GM12878 (cell line): ENCODE results near the gene SLC20A1. TPM values are rescaled to one million over a fixed set of nuclear protein-coding genes. Genes with fewer than 3 reads are reported as not detected.

Source experiments
- ATAC-seq: fragments of 200-7000 bp; cut with Tn5 transposase; 3 replicates; pipeline ENCODE4 v1.9.1; 2020; ENCODE audit warnings: mild to moderate bottlenecking, moderate library complexity
- BruUV-seq: library from RNA; stranded (reverse); fragments of 400-500 nt; replicated peaks from 2 replicates; lab custom pipeline; 2021; lab: Mats Ljungman, UMichigan
- CTCF ChIA-PET: fragments of 300-600 bp; sonication (Branson Sonifier 250); formaldehyde crosslinking; extraction: SDS; loops from one replicate; lab custom pipeline; 2021; ENCODE audit warnings: inconsistent platforms; lab: Yijun Ruan, JAX
- POLR2A ChIA-PET: fragments of 350-600 bp; formaldehyde crosslinking; extraction: SDS; loops from one replicate; lab custom pipeline; 2021; ENCODE audit warnings: inconsistent platforms; lab: Charles Lee
- RAD21 ChIA-PET: fragments of 300-600 bp; sonication (Branson Sonifier 250); formaldehyde crosslinking; loops from one replicate; lab custom pipeline; 2023; ENCODE audit warnings: antibody characterized with exemption; ENCODE audit not compliant: unreplicated experiment; lab: Charles Lee
- SMC1A ChIA-PET: fragments of 300-600 bp; sonication (Branson Sonifier 250); formaldehyde crosslinking; loops from one replicate; lab custom pipeline; 2023; ENCODE audit not compliant: unreplicated experiment, uncharacterized antibody; lab: Charles Lee
- DNase-seq: peaks from one replicate; pipeline ENCODE4 v3.0.0-alpha.2; 2011; ENCODE audit warnings: low read depth, low spot score
- FAIRE-seq: peaks from 3 replicates; lab custom pipeline; 2011; peaks lifted over from hg19 to GRCh38; lab: Jason Lieb, UNC
- H2AFZ ChIP-seq: 2 replicates; pipeline ENCODE4 v1.6.0; 2011; ENCODE audit warnings: low read depth, low read length, control low read depth; ENCODE audit not compliant: control insufficient read depth
- H3K27ac ChIP-seq: 2 replicates; pipeline ENCODE4 v1.5.1; 2011; ENCODE audit warnings: control low read depth; ENCODE audit not compliant: control insufficient read depth, insufficient read depth
- H3K27me3 ChIP-seq, 2 experiments: replicated peaks in 1 of 2; 2 replicates each; pipeline versions ENCODE4 v1.6.0 to v1.6.1; 2011; ENCODE audit warnings: low read length in 1 of 2; ENCODE audit not compliant: control insufficient read depth in 2 of 2, insufficient read depth in 2 of 2
- H3K36me3 ChIP-seq, 2 experiments: 2 replicates each; pipeline ENCODE4 v1.5.1; 2011; ENCODE audit warnings: low read length in 1 of 2; ENCODE audit not compliant: control insufficient read depth in 2 of 2, insufficient read depth in 2 of 2
- H3K4me1 ChIP-seq: 2 replicates; pipeline ENCODE4 v1.6.1; 2011; ENCODE audit warnings: mild to moderate bottlenecking, low read length, moderate library complexity, mixed read lengths; ENCODE audit not compliant: control insufficient read depth, insufficient read depth
- H3K4me2 ChIP-seq: 2 replicates; pipeline ENCODE4 v1.6.0; 2011; ENCODE audit warnings: control low read depth; ENCODE audit not compliant: control insufficient read depth, insufficient read depth
- H3K4me3 ChIP-seq: fragments of 200-600 bp; sonication (generic); 2 replicates; pipeline ENCODE4 v1.5.1; 2016
- H3K79me2 ChIP-seq: 2 replicates; pipeline ENCODE4 v1.6.0; 2011; ENCODE audit warnings: low read length; ENCODE audit not compliant: control insufficient read depth, insufficient read depth
- H3K9ac ChIP-seq: 2 replicates; pipeline ENCODE4 v1.8.0; 2011; ENCODE audit warnings: low read length, control low read depth, mixed read lengths; ENCODE audit not compliant: control insufficient read depth, insufficient read depth
- H3K9me3 ChIP-seq: replicated peaks from 3 replicates; pipeline ENCODE4 v1.5.1; 2011; ENCODE audit warnings: mild to moderate bottlenecking, low read length; ENCODE audit not compliant: control insufficient read depth, insufficient read depth
- H4K20me1 ChIP-seq: 2 replicates; pipeline ENCODE4 v1.6.0; 2011; ENCODE audit not compliant: control insufficient read depth, insufficient read depth
- CHD2 ChIP-seq: IDR thresholded peaks from 2 replicates; pipeline ENCODE4 v1.6.1; 2011; ENCODE audit warnings: low read depth, low read length, improper control_type of control experiment, borderline replicate concordance
- DPF2 ChIP-seq: fragments of 450-650 bp; IDR thresholded peaks from 2 replicates; pipeline ENCODE4 v1.6.1; 2017; ENCODE audit warnings: mild to moderate bottlenecking
- ETV6 ChIP-seq, 2 experiments: fragments of 450-650 bp in 1 of 2; IDR thresholded peaks in 1 of 2; conservative IDR thresholded peaks in 1 of 2; 2 replicates each; pipeline ENCODE4 v1.6.1; 2014; ENCODE audit warnings: antibody characterized with exemption in 1 of 2, borderline replicate concordance in 1 of 2, low read depth in 1 of 2, mild to moderate bottlenecking in 1 of 2, moderate library complexity in 1 of 2
- IKZF2 ChIP-seq, 2 experiments: fragments of 450-650 bp; IDR thresholded peaks; 2 replicates each; pipeline ENCODE4 v1.6.1; 2017; ENCODE audit warnings: mild to moderate bottlenecking in 2 of 2, moderate library complexity in 2 of 2
- PML ChIP-seq: IDR thresholded peaks from 2 replicates; pipeline ENCODE4 v1.6.1; 2012; ENCODE audit warnings: low read length, inconsistent platforms
- RBBP5 ChIP-seq: fragments of 200-600 bp; sonication (generic); conservative IDR thresholded peaks from 2 replicates; pipeline ENCODE4 v1.6.1; 2016
- SIN3A ChIP-seq: IDR thresholded peaks from 2 replicates; pipeline ENCODE4 v1.6.1; 2012; ENCODE audit warnings: low read depth, low read length, improper control_type of control experiment
- SMARCA5 ChIP-seq: fragments of 450-650 bp; IDR thresholded peaks from 2 replicates; pipeline ENCODE4 v1.6.1; 2017; ENCODE audit warnings: mild to moderate bottlenecking
- SP1 ChIP-seq: IDR thresholded peaks from one replicate; pipeline ENCODE4 v1.6.1; 2011; ENCODE audit warnings: low read depth, low read length
- SUPT20H ChIP-seq: IDR thresholded peaks from 2 replicates; pipeline ENCODE4 v1.6.1; 2011; ENCODE audit warnings: low read depth, mild to moderate bottlenecking, low read length, moderate library complexity, borderline replicate concordance; ENCODE audit not compliant: control insufficient read depth
- SUZ12 ChIP-seq: fragments of 200-600 bp; sonication (generic); IDR thresholded peaks from one replicate; pipeline ENCODE4 v1.6.1; 2018; ENCODE audit warnings: antibody characterized with exemption, mild to moderate bottlenecking; ENCODE audit not compliant: unreplicated experiment
- YY1 ChIP-seq: IDR thresholded peaks from 2 replicates; pipeline ENCODE4 v1.6.1; 2011; ENCODE audit warnings: low read depth, mild to moderate bottlenecking, low read length
- ZNF384 ChIP-seq: IDR thresholded peaks from 2 replicates; pipeline ENCODE4 v1.6.1; 2012; ENCODE audit warnings: low read depth, mild to moderate bottlenecking, low read length, improper control_type of control experiment, borderline replicate concordance
- ZZZ3 ChIP-seq: IDR thresholded peaks from 2 replicates; pipeline ENCODE4 v1.6.1; 2011; ENCODE audit warnings: low read depth; ENCODE audit not compliant: control insufficient read depth, insufficient read length
- WGBS: methylation state at CpG from one replicate; pipeline ENCODE4 v1.1.6; 2016; ENCODE audit warnings: low lambda C conversion rate; ENCODE audit not compliant: insufficient replicate concordance, insufficient coverage; ENCODE audit errors: missing lambda C conversion rate; 5-methylcytosine and 5-hydroxymethylcytosine counted together
- in situ Hi-C: fragments of 300-500 bp; cut with MboI; formaldehyde crosslinking; loops from 9 replicates; pipeline ENCODE4 v1.14.3; 2018; ENCODE audit warnings: mixed read lengths
- intact Hi-C: fragments of 100-400 bp; cut with micrococcal nuclease; formaldehyde crosslinking; loops from one replicate; pipeline ENCODE4 v1.14.2; 2022; ENCODE audit not compliant: unreplicated experiment
- polyA plus RNA-seq, 11 experiments: library from polyadenylated mRNA; depleted of rRNA in 4 of 11; unstranded in 6 of 11; stranded (reverse) in 5 of 11; fragments of >200 nt; fragmentation: Nextera tagmentation in 4 of 11; fragmentation: Illumina TruSeq in 1 of 11; extraction: Ambion mirVana in 4 of 11; extraction: Trizol in 1 of 11; gene quantifications; 1 replicate in 1 of 11; 2 replicates in 10 of 11; pipeline versions ENCODE4 v1.2.1 to v1.2.3, GENCODE V29; 2011 to 2016; ENCODE audit warnings: inconsistent platforms in 2 of 11, missing spikeins in 2 of 11, low read depth in 1 of 11
- total RNA-seq, 4 experiments: library from RNA; depleted of rRNA in 3 of 4; stranded (reverse); fragments of >200 nt in 3 of 4; fragmentation: Illumina TruSeq in 1 of 4; extraction: Trizol in 1 of 4; gene quantifications; 2 replicates each; pipeline versions ENCODE4 v1.2.1 to v1.2.3, GENCODE V29; 2013 to 2021
- TF ChIP-seq, protein P1 (sequence below), 3 experiments: IDR thresholded peaks in 2 of 3; conservative IDR thresholded peaks in 1 of 3; 2 replicates each; pipeline ENCODE4 v1.5.1; 2011; ENCODE audit warnings: low read depth in 3 of 3, low read length in 3 of 3, mild to moderate bottlenecking in 3 of 3, control low read depth in 2 of 3, moderate library complexity in 2 of 3, inconsistent platforms in 1 of 3, mixed read lengths in 1 of 3; ENCODE audit not compliant: control insufficient read depth in 2 of 3, insufficient read depth in 1 of 3; ENCODE audit errors: extremely low read depth in 1 of 3
- TF ChIP-seq, protein P2 (sequence below): IDR thresholded peaks from 2 replicates; pipeline ENCODE4 v1.6.1; 2011; ENCODE audit warnings: borderline replicate concordance, low read depth, mild to moderate bottlenecking, moderate library complexity, low read length; ENCODE audit not compliant: insufficient read depth, poor library complexity, severe bottlenecking
- TF ChIP-seq, protein P3 (sequence below): fragments of 450-650 bp; IDR thresholded peaks from 2 replicates; pipeline ENCODE4 v1.6.1; 2014; ENCODE audit warnings: mild to moderate bottlenecking

Gene SLC20A1
- total and polyA plus RNA-seq, 10 of the 15 experiments (the other 5 are each of a cell fraction or from before 2014, with no cell fraction given), result 21.2 to 59.1 (median 43.2) TPM

DNA sequence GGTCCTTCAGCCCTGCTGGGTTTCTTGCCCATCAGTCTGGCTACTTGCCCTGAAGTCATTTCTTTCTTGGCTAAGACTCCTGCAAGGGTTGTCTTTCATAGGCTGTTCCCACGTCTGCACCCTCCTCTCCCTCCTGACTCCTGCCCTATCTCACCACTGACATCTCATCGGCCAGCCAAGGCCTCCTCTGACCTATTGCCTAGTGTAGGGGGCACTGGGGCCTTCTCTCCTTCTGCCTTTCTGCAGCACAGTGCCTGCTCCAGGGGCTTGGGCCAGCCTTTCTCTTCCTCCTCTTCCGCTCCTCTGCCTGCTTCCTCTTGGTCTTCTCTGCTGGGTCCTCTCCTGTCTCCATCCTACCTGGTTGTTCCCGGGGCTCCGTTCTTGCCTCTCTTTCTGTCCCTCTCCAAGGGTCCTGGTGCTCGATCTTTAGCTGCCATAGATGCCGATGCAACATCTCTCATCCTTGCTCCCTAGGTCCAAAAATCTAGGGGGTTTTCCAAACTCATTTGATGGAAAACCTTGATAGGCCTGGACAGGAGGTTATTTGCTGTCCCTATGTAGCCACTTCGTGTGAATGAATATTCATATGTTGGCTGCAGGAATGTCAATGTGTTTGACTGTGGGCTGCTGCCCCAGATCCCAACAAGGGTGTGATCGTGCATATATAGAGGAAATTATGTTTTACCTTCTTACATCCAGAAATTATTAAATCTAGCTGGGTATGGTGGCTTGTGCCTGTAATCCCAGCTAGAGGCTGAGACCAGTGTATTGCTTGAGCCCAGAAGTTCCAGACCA lies 65.4 kb downstream of the SLC20A1 start:
- Histone ChIP-seq H3K36me3 (no peaks in the 10 kb centered on the region; a peak in 1 of 4 replicates), H3K27ac (no peak overlapping the region), H2AFZ (no peak overlapping the region), H3K4me1 (peaks cover 39% of the 10 kb centered on the region), H4K20me1 (no peaks in the 10 kb centered on the region), H3K79me2 (no peaks in the 10 kb centered on the region), H3K4me2 (no peak overlapping the region), H3K4me3 (no peak overlapping the region), H3K9me3 (no peaks in the 10 kb centered on the region), H3K9ac (no peak overlapping the region), H3K27me3 (no peaks in the 10 kb centered on the region)
- ChIA-PET RAD21 (interaction anchor here (2.6 to 3.4 kb wide), 2 partner anchors 14 to 84 kb away, joined by 7 to 20 read pairs; no protein-coding TSS in a partner anchor), POLR2A (interaction anchor here (1.3 to 1.4 kb wide), 2 partner anchors 7 to 66 kb away, joined by 3 read pairs; no protein-coding TSS in a partner anchor), SMC1A (interaction anchor here (2.3 to 3.4 kb wide), 2 partner anchors 14 to 20 kb away, joined by 11 to 19 read pairs; no protein-coding TSS in a partner anchor), CTCF (interaction anchor here (1.4 to 3.1 kb wide), 5 partner anchors 14 to 83 kb away, joined by 4 to 27 read pairs (median 7); partner anchors contain the start of gene SLC20A1)
- in situ Hi-C loops, result no loop called here
- FAIRE-seq (no peak), DNase-seq (no peak), ATAC-seq (no peak)
- BruUV-seq, result no TSS peak
- WGBS, result 71% methylated on average over 8 of the region's 9 CpGs
- intact Hi-C loops, result no loop called here
- TF ChIP-seq ZZZ3 (no peak), SUPT20H (no peak), SUZ12 (no peak), SIN3A (no peak), YY1 (no peak), IKZF2 (IDR thresholded peaks at IDR 0.05) (no peak), SP1 (no peak), PML (no peak), DPF2 (no peak), CHD2 (no peak), SMARCA5 (no peak), ZNF384 (no peak), RBBP5 (no peak), ETV6 (conservative IDR thresholded peaks at IDR 0.05 in 1 of 2, IDR thresholded peaks at IDR 0.05 in 1 of 2; ENCODE audit: borderline replicate concordance in 1 of 2, low read depth in 1 of 2) (no peak)
- TF ChIP-seq, protein P1, sequence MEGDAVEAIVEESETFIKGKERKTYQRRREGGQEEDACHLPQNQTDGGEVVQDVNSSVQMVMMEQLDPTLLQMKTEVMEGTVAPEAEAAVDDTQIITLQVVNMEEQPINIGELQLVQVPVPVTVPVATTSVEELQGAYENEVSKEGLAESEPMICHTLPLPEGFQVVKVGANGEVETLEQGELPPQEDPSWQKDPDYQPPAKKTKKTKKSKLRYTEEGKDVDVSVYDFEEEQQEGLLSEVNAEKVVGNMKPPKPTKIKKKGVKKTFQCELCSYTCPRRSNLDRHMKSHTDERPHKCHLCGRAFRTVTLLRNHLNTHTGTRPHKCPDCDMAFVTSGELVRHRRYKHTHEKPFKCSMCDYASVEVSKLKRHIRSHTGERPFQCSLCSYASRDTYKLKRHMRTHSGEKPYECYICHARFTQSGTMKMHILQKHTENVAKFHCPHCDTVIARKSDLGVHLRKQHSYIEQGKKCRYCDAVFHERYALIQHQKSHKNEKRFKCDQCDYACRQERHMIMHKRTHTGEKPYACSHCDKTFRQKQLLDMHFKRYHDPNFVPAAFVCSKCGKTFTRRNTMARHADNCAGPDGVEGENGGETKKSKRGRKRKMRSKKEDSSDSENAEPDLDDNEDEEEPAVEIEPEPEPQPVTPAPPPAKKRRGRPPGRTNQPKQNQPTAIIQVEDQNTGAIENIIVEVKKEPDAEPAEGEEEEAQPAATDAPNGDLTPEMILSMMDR (IDR thresholded peaks at IDR 0.05 in 2 of 3, conservative IDR thresholded peaks at IDR 0.05 in 1 of 3; ENCODE audit: control insufficient read depth in 2 of 3, extremely low read depth in 1 of 3, insufficient read depth in 1 of 3, low read depth in 3 of 3, low read length in 3 of 3), result no peak
- TF ChIP-seq, protein P2, sequence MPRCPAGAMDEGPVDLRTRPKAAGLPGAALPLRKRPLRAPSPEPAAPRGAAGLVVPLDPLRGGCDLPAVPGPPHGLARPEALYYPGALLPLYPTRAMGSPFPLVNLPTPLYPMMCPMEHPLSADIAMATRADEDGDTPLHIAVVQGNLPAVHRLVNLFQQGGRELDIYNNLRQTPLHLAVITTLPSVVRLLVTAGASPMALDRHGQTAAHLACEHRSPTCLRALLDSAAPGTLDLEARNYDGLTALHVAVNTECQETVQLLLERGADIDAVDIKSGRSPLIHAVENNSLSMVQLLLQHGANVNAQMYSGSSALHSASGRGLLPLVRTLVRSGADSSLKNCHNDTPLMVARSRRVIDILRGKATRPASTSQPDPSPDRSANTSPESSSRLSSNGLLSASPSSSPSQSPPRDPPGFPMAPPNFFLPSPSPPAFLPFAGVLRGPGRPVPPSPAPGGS, result no peak
- TF ChIP-seq, protein P3, sequence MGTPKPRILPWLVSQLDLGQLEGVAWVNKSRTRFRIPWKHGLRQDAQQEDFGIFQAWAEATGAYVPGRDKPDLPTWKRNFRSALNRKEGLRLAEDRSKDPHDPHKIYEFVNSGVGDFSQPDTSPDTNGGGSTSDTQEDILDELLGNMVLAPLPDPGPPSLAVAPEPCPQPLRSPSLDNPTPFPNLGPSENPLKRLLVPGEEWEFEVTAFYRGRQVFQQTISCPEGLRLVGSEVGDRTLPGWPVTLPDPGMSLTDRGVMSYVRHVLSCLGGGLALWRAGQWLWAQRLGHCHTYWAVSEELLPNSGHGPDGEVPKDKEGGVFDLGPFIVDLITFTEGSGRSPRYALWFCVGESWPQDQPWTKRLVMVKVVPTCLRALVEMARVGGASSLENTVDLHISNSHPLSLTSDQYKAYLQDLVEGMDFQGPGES, result no peak
